Measurements from ENCODE around the gene NUDT4B. TPM values are rescaled to one million over a fixed set of nuclear protein-coding genes. Genes with fewer than 3 reads are reported as not detected.
"Not testable (repeated sequence)": the region's sequence is repeated elsewhere in the genome, so short reads cannot be mapped to it uniquely, and the experiment has no call there.

Gene NUDT4B
- total RNA-seq, 1 experiment from 2014 or later: 1.7 TPM

DNA sequence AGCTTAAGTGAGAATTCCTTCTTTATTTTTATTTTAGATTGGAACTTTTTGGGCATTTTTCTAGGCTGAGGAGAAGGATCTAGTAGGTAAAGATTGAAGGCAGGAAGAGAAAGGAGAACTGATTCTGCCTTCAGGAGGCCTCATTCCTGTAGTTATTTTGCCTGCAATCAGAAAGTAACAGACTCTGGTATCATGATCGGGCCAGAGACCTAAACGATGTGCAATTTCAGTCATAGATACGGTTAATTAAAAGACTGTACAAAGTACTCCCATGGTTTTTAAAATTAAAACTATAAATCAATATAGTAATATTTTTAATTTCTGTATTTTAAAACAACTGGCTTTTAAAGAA, 14.3 kb upstream of the NUDT4B start:
- BruUV-seq (replicated peaks); CTCF ChIA-PET; DNase-seq; intact Hi-C loops (cut with micrococcal nuclease; ENCODE audit: unreplicated experiment); H3K27me3 Mint-ChIP-seq (ENCODE audit: unreplicated experiment); H3K36me3 Mint-ChIP-seq (ENCODE audit: insufficient read depth, unreplicated experiment); H3K27ac Mint-ChIP-seq (ENCODE audit: unreplicated experiment); H3K4me3 Mint-ChIP-seq (ENCODE audit: low read depth, unreplicated experiment); H3K9me3 Mint-ChIP-seq (ENCODE audit: low read depth, unreplicated experiment); H3K4me1 Mint-ChIP-seq (ENCODE audit: low read depth, unreplicated experiment): not testable (repeated sequence)

DNA sequence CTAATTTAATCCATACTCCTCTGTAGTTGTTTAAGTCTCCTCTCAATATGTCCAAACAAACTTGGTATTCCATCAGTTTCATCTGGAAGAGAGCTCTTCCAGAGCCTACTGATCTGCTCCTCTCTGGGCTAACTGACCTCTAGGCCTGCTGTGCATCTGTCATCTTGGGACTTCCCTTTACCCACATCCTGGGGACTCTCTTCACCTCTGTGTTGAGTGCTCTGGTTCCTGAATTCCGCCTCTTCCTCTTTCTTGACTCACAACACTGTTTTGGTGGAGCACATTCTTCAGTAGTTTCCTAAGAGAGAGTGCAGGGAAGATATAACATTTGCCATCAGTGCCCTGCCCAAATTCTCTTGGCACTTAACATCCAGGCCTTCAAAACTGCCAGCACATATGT, 13.0 kb upstream of the NUDT4B start:
- BruUV-seq (replicated peaks); H3K9me3 Mint-ChIP-seq (ENCODE audit: low read depth, unreplicated experiment); H3K4me1 Mint-ChIP-seq (ENCODE audit: low read depth, unreplicated experiment); CTCF ChIA-PET; DNase-seq; intact Hi-C loops (cut with micrococcal nuclease; ENCODE audit: unreplicated experiment); H3K4me3 Mint-ChIP-seq (ENCODE audit: low read depth, unreplicated experiment); H3K27ac Mint-ChIP-seq (ENCODE audit: unreplicated experiment); H3K36me3 Mint-ChIP-seq (ENCODE audit: insufficient read depth, unreplicated experiment); H3K27me3 Mint-ChIP-seq (ENCODE audit: unreplicated experiment): not testable (repeated sequence)

DNA sequence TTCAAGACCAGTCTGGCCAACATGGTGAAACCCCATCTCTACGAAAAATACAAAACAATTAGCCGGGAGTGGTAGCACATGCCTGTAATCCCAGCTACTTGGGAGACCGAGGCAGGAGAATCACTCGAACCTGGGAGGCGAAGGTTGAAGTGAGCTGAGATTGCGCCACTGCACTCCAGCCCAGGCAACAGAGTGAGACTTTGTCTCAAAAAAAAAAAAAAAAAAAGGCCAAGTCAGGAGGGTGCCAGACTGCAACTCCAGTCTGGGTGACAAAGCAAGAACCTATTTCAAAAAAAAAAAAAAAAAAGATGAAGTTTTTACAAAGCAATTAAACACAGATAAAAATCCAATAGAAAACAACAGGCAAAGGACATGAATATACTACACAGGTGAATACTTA, 9.9 kb upstream of the NUDT4B start:
- DNase-seq; H3K27ac Mint-ChIP-seq (ENCODE audit: unreplicated experiment); intact Hi-C loops (cut with micrococcal nuclease; ENCODE audit: unreplicated experiment); H3K27me3 Mint-ChIP-seq (ENCODE audit: unreplicated experiment); H3K4me3 Mint-ChIP-seq (ENCODE audit: low read depth, unreplicated experiment); H3K4me1 Mint-ChIP-seq (ENCODE audit: low read depth, unreplicated experiment); CTCF ChIA-PET; H3K36me3 Mint-ChIP-seq (ENCODE audit: insufficient read depth, unreplicated experiment); BruUV-seq (replicated peaks); H3K9me3 Mint-ChIP-seq (ENCODE audit: low read depth, unreplicated experiment): not testable (repeated sequence)

DNA sequence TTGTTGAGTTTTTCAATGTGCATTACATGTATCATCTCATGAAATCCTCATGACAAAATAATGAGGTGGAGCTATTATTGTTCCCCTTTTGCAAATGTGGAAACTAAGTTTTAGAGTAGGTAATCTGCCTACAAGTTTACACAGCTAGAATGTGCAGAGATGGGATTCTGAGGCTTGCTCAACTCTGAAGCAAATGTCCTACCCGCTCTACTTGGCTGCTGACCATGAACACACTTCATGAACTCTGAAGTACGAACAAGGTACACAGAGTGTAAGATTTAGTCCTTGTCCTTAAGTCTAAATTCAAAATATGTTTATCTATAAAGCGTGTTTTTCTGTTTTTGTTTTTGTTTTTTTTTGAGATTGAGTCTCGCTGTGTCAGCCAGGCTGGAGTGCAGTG, 5.4 kb upstream of the NUDT4B start:
- intact Hi-C loops (cut with micrococcal nuclease; ENCODE audit: unreplicated experiment); H3K9me3 Mint-ChIP-seq (ENCODE audit: low read depth, unreplicated experiment); H3K27ac Mint-ChIP-seq (ENCODE audit: unreplicated experiment); H3K36me3 Mint-ChIP-seq (ENCODE audit: insufficient read depth, unreplicated experiment); DNase-seq; H3K27me3 Mint-ChIP-seq (ENCODE audit: unreplicated experiment); H3K4me1 Mint-ChIP-seq (ENCODE audit: low read depth, unreplicated experiment); BruUV-seq (replicated peaks); CTCF ChIA-PET; H3K4me3 Mint-ChIP-seq (ENCODE audit: low read depth, unreplicated experiment): not testable (repeated sequence)

DNA sequence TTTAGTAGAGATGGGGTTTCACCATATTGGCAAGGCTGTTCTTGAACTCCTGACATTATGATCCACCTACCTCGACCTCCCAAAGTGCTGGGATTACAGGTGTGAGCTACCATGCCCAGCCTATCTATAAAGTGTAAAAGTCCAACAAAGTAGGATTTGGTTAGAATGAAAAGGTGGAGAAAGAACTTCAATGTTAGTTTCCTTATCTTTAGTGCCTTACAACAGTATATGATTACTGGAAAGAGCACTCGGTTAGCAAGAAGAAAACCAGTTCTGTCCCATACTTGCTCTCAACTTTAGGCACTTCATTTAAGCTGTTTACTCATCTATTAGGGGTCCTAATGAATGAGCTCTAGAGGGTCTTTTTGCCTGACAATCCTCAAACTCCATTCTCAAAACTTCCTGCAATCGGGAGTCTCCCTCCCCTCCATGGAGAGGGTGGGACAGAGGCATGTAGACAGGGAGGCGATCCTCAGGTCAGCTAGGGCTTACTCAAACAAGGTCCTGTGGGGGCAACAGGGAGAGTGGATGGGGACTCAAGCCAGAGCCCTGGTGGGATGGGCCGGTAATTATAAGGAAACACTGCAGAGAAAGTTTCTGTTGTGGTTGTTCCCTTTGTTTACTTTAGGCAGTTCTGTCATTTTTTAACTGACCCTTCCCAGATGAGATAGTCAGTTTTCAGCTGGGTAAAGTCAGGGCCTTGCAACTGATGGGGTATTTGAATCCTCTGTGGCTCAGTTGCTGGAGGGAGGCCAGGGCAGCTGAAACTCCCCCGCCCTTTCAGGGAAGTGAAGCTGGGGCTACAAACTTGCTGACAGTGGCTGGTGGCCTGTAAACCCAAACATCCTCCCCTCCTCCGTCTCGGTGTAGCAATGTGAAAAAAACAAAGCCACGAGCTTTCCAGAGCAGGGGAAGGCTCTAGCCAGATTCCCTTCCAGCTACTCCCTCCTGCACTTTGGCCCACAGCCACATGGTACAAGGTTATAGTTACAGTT, 4.6 kb upstream of the NUDT4B start:
- H3K27me3 Mint-ChIP-seq (ENCODE audit: unreplicated experiment); intact Hi-C loops (cut with micrococcal nuclease; ENCODE audit: unreplicated experiment); H3K4me1 Mint-ChIP-seq (ENCODE audit: low read depth, unreplicated experiment); CTCF ChIA-PET; H3K9me3 Mint-ChIP-seq (ENCODE audit: low read depth, unreplicated experiment); BruUV-seq (replicated peaks); DNase-seq; H3K27ac Mint-ChIP-seq (ENCODE audit: unreplicated experiment); H3K36me3 Mint-ChIP-seq (ENCODE audit: insufficient read depth, unreplicated experiment); H3K4me3 Mint-ChIP-seq (ENCODE audit: low read depth, unreplicated experiment): not testable (repeated sequence)

DNA sequence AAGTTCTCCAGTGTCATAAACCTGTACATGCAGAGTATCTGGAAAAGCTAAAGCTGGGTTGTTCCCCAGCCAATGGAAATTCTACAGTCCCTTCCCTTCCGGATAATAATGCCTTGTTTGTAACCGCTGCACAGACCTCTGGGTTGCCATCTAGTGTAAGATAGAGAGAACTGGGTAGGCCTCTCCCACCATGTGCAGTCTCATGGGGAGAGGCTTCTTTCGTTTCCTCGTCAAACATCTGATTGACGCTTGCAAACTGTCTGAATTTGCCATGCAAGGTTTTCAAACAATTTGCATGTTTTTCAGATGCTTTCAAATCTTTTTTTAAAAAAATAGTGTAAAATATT, 734 bp downstream of the NUDT4B start:
- CTCF ChIA-PET; H3K27ac Mint-ChIP-seq (ENCODE audit: unreplicated experiment); H3K9me3 Mint-ChIP-seq (ENCODE audit: low read depth, unreplicated experiment); H3K36me3 Mint-ChIP-seq (ENCODE audit: insufficient read depth, unreplicated experiment); H3K27me3 Mint-ChIP-seq (ENCODE audit: unreplicated experiment); H3K4me3 Mint-ChIP-seq (ENCODE audit: low read depth, unreplicated experiment); H3K4me1 Mint-ChIP-seq (ENCODE audit: low read depth, unreplicated experiment); DNase-seq; intact Hi-C loops (cut with micrococcal nuclease; ENCODE audit: unreplicated experiment): not testable (repeated sequence)
- BruUV-seq (replicated peaks): TSS peak; percentile 65

DNA sequence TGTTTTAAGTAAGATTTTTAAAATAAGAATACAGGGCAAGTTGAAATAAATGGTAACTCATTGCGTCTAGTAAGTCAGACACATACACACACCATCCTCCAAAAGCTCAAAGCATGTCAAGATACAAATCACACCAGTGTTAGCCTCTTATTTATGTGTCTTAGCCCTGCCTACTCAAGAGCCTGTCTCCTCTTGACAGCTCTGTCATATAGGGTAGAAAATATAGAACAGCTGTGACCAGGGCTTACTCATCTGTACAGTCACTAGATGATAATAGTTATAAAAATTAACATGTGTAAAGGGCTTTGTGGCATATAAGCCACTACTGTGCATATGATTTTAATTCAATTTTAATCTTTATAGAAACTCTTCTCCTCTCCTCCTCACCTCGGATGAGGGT, 7.7 kb downstream of the NUDT4B start:
- CTCF ChIA-PET; DNase-seq; H3K36me3 Mint-ChIP-seq (ENCODE audit: insufficient read depth, unreplicated experiment): not testable (repeated sequence)

DNA sequence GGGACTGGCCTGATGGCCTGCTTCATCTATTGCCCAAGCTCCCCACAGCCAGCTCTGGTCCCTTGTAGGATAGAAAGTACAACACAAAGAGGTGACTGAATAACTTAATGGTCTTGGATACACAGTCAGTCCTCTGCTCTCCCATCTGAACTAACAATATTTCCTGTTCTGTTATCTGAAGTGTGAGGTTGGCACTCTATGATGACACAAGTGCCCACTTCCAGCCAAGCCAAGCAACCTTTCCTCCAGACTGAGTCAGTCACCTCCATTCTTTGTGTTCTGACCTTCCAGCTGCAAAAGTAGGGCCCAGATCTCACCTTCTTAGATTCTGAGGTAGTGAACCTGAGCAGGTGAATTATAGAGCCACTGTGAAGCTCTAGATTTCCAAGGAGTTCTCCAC, 8.9 kb downstream of the NUDT4B start:
- H3K4me1 Mint-ChIP-seq (ENCODE audit: low read depth, unreplicated experiment); H3K27ac Mint-ChIP-seq (ENCODE audit: unreplicated experiment); BruUV-seq (replicated peaks); intact Hi-C loops (cut with micrococcal nuclease; ENCODE audit: unreplicated experiment); H3K36me3 Mint-ChIP-seq (ENCODE audit: insufficient read depth, unreplicated experiment); DNase-seq; H3K4me3 Mint-ChIP-seq (ENCODE audit: low read depth, unreplicated experiment); CTCF ChIA-PET; H3K27me3 Mint-ChIP-seq (ENCODE audit: unreplicated experiment); H3K9me3 Mint-ChIP-seq (ENCODE audit: low read depth, unreplicated experiment): not testable (repeated sequence)

More for the DNA sequence above, 7.7 kb downstream of the NUDT4B start:
- H3K4me3 Mint-ChIP-seq (ENCODE audit: low read depth, unreplicated experiment); H3K9me3 Mint-ChIP-seq (ENCODE audit: low read depth, unreplicated experiment); H3K4me1 Mint-ChIP-seq (ENCODE audit: low read depth, unreplicated experiment); BruUV-seq (replicated peaks); intact Hi-C loops (cut with micrococcal nuclease; ENCODE audit: unreplicated experiment); H3K27me3 Mint-ChIP-seq (ENCODE audit: unreplicated experiment); H3K27ac Mint-ChIP-seq (ENCODE audit: unreplicated experiment): not testable (repeated sequence)

DNA sequence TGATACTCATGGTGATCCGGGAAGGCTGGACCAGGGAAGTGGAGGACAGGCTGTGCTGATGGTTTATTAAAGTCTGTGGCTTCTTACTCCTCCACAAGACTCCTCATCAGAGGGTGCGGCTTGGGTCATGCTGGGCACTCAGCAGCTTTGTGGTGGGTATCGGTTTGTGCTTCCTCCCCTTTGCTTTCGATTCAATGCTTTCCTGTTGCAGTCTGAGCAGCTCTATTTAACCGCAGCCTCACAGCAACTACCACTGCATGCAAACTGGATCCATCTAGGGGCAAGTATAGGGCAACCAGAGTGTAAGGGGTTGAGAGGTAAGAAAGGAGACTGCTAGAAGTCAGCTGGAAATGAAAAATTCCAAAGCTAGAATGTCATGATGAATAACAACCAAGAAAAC, 9.8 kb downstream of the NUDT4B start:
- H3K4me1 Mint-ChIP-seq (ENCODE audit: low read depth, unreplicated experiment); DNase-seq; H3K27ac Mint-ChIP-seq (ENCODE audit: unreplicated experiment); H3K4me3 Mint-ChIP-seq (ENCODE audit: low read depth, unreplicated experiment); H3K9me3 Mint-ChIP-seq (ENCODE audit: low read depth, unreplicated experiment); intact Hi-C loops (cut with micrococcal nuclease; ENCODE audit: unreplicated experiment); BruUV-seq (replicated peaks); H3K36me3 Mint-ChIP-seq (ENCODE audit: insufficient read depth, unreplicated experiment); CTCF ChIA-PET; H3K27me3 Mint-ChIP-seq (ENCODE audit: unreplicated experiment): not testable (repeated sequence)

DNA sequence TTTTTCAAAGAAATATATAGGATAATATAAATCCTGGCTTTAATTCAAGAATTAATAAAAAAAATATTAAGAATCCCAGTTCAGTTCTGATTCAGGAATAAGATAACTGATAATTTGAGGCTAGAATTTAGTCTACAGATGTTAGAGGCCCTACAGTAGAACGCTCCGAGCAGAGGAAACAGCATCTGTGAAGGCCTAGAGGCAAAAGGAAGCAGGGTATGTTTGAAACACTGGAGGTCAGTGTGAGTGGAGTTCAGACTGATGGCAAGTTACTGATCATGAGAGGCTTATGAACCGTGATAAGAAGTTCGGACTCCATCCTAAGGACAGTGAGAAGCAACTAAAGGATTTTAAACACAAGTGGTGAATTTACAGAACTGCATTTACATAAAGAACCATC, 10.4 kb downstream of the NUDT4B start:
- CTCF ChIA-PET; DNase-seq; H3K9me3 Mint-ChIP-seq (ENCODE audit: low read depth, unreplicated experiment); BruUV-seq (replicated peaks); H3K27ac Mint-ChIP-seq (ENCODE audit: unreplicated experiment); H3K4me1 Mint-ChIP-seq (ENCODE audit: low read depth, unreplicated experiment); H3K4me3 Mint-ChIP-seq (ENCODE audit: low read depth, unreplicated experiment); H3K36me3 Mint-ChIP-seq (ENCODE audit: insufficient read depth, unreplicated experiment); H3K27me3 Mint-ChIP-seq (ENCODE audit: unreplicated experiment); intact Hi-C loops (cut with micrococcal nuclease; ENCODE audit: unreplicated experiment): not testable (repeated sequence)

All from Calu3 (cell line).